Osteoblast (primary cell): ENCODE results near the gene HDAC10. TPM values are rescaled to one million over a fixed set of nuclear protein-coding genes. Genes with fewer than 3 reads are reported as not detected.

Experiments
- DNase-seq: peaks from one replicate; pipeline ENCODE4 v3.0.0; 2011; ENCODE audit warnings: low spot score, mixed read lengths; ENCODE audit not compliant: insufficient read length; ENCODE audit errors: missing footprints
- H2AFZ ChIP-seq: 2 replicates; pipeline ENCODE4 v1.6.0; 2011; ENCODE audit warnings: mild to moderate bottlenecking, low read length
- H3K27ac ChIP-seq: 2 replicates; pipeline ENCODE4 v1.5.1; 2011; ENCODE audit warnings: mild to moderate bottlenecking, low read depth, low read length, moderate library complexity
- H3K27me3 ChIP-seq: 2 replicates; pipeline ENCODE4 v1.6.0; 2012; ENCODE audit warnings: mild to moderate bottlenecking, control low read depth, inconsistent platforms, low read length, moderate library complexity; ENCODE audit not compliant: insufficient read depth
- H3K36me3 ChIP-seq: 2 replicates; pipeline ENCODE4 v1.5.1; 2011; ENCODE audit warnings: mild to moderate bottlenecking, low read length, control low read depth, moderate library complexity; ENCODE audit not compliant: insufficient read depth
- H3K4me1 ChIP-seq: 2 replicates; pipeline ENCODE4 v1.5.1; 2011; ENCODE audit warnings: mild to moderate bottlenecking, low read length, control low read depth, moderate library complexity; ENCODE audit not compliant: insufficient read depth
- H3K4me2 ChIP-seq: 2 replicates; pipeline ENCODE4 v1.6.0; 2011; ENCODE audit warnings: mild to moderate bottlenecking, low read length; ENCODE audit not compliant: insufficient read depth
- H3K4me3 ChIP-seq: fragments of 200-600 bp; sonication (generic); 3 replicates; pipeline ENCODE4 v1.5.1; 2012; ENCODE audit warnings: mild to moderate bottlenecking, low read length, inconsistent platforms; ENCODE audit not compliant: insufficient read depth
- H3K79me2 ChIP-seq: 2 replicates; pipeline ENCODE4 v1.6.0; 2012; ENCODE audit warnings: mild to moderate bottlenecking, low read length, control low read depth, inconsistent platforms; ENCODE audit not compliant: insufficient read depth
- H3K9me3 ChIP-seq: 2 replicates; pipeline ENCODE4 v1.5.1; 2011; ENCODE audit warnings: low read depth, low read length, control low read depth
- H4K20me1 ChIP-seq: 2 replicates; pipeline ENCODE4 v1.6.0; 2012; ENCODE audit warnings: mild to moderate bottlenecking, low read length, control low read depth; ENCODE audit not compliant: insufficient read depth
- CTCF ChIP-seq: IDR thresholded peaks from 2 replicates; pipeline ENCODE4 v1.5.1; 2011; ENCODE audit warnings: mild to moderate bottlenecking, low read depth, low read length, moderate library complexity; ENCODE audit errors: extremely low read depth
- total RNA-seq: library from RNA; depleted of rRNA; stranded (reverse); fragments of >200 nt; gene quantifications from 2 replicates; pipeline ENCODE4 v1.2.3, GENCODE V29; 2012

HDAC10 gene
- total RNA-seq, 1 donor = 19.2 TPM

GRCh38 chr22:50217543-50218152, 33.4 kb downstream of the HDAC10 start:
- H3K4me2 ChIP-seq = no peak overlapping the region
- DNase-seq = no peak
- peaks cover 22% of the 10 kb centered on the region for H3K79me2 ChIP-seq
- no peak overlapping the region for H3K27ac ChIP-seq
- no peak overlapping the region for H3K4me3 ChIP-seq
- H4K20me1 ChIP-seq = peaks cover 27% of the 10 kb centered on the region
- no peaks in the 10 kb centered on the region for H3K27me3 ChIP-seq
- H2AFZ ChIP-seq = no peak overlapping the region
- no peak for TF ChIP-seq CTCF
- H3K36me3 ChIP-seq = peaks cover 72% of the 10 kb centered on the region
- no peaks in the 10 kb centered on the region for H3K4me1 ChIP-seq
- no peaks in the 10 kb centered on the region for H3K9me3 ChIP-seq

GRCh38 chr22:50216684-50217520, 34.2 kb downstream of the HDAC10 start:
- Histone ChIP-seq H3K9me3 (no peaks in the 10 kb centered on the region), H3K4me1 (no peaks in the 10 kb centered on the region), H3K27me3 (no peaks in the 10 kb centered on the region), H3K4me3 (no peak overlapping the region), H2AFZ (no peak overlapping the region), H3K4me2 (no peak overlapping the region), H3K36me3 (peaks cover 72% of the 10 kb centered on the region), H3K79me2 (peaks cover 30% of the 10 kb centered on the region), H3K27ac (no peak overlapping the region), H4K20me1 (peaks cover 32% of the 10 kb centered on the region)
- TF ChIP-seq CTCF = no peak
- no peak for DNase-seq

- no peak for DNase-seq
- H3K79me2 ChIP-seq = peaks cover 33% of the 10 kb centered on the region
- H3K4me3 ChIP-seq = no peak overlapping the region
- H2AFZ ChIP-seq = no peak overlapping the region
- no peaks in the 10 kb centered on the region for H3K27me3 ChIP-seq
- H4K20me1 ChIP-seq = peaks cover 32% of the 10 kb centered on the region
- no peak overlapping the region for H3K4me2 ChIP-seq
- TF ChIP-seq CTCF = no peak
- H3K27ac ChIP-seq = no peak overlapping the region
- no peaks in the 10 kb centered on the region for H3K4me1 ChIP-seq
- no peaks in the 10 kb centered on the region for H3K9me3 ChIP-seq
- H3K36me3 ChIP-seq = peaks cover 70% of the 10 kb centered on the region
Observed at GRCh38 chr22:50216055-50216683, 34.9 kb downstream of the HDAC10 start.
